Uterus (tissue), 4 donors: ENCODE results near the gene ABI1. TPM values are rescaled to one million over a fixed set of nuclear protein-coding genes. Genes with fewer than 3 reads are reported as not detected.

ENCODE experiments used
- DNase-seq, 2 donors: peaks; one replicate each; pipeline ENCODE4 v3.0.0-alpha.2; 2019 to 2020
- H3K27ac ChIP-seq, 2 donors: fragments of 200-600 bp; sonication (generic); 1 replicate in 1 of 2; 2 replicates in 1 of 2; pipeline ENCODE4 v1.5.1; 2016 to 2018
- H3K27me3 ChIP-seq, 2 donors: fragments of 200-600 bp; sonication (generic); one replicate each; pipeline ENCODE4 v1.5.1; 2018 to 2019; ENCODE audit warnings: control low read depth in 1 of 2
- H3K36me3 ChIP-seq, 2 donors: fragments of 200-600 bp; sonication (generic); one replicate each; pipeline ENCODE4 v1.5.1; 2019; ENCODE audit warnings: control low read depth in 1 of 2
- H3K4me1 ChIP-seq, 2 donors: fragments of 200-600 bp; sonication (generic); one replicate each; pipeline ENCODE4 v1.5.1; 2018 to 2019; ENCODE audit warnings: control low read depth in 1 of 2
- H3K4me3 ChIP-seq, 2 donors: fragments of 200-600 bp; sonication (generic); 1 replicate in 1 of 2; 2 replicates in 1 of 2; pipeline ENCODE4 v1.5.1; 2018 to 2019; ENCODE audit warnings: mild to moderate bottlenecking in 1 of 2
- H3K9me3 ChIP-seq, 2 donors: fragments of 200-600 bp; sonication (generic); one replicate each; pipeline ENCODE4 v1.5.1; 2019; ENCODE audit warnings: control low read depth in 1 of 2
- POLR2A ChIP-seq, 2 donors: fragments of 450-650 bp; IDR thresholded peaks; one replicate each; pipeline ENCODE4 v1.6.1; 2016; ENCODE audit warnings: antibody characterized with exemption in 2 of 2, mild to moderate bottlenecking in 1 of 2, moderate library complexity in 1 of 2
- intact Hi-C: fragments of 100-400 bp; cut with DNase I; formaldehyde crosslinking; loops from one replicate; pipeline ENCODE4 v1.15.1; 2023; ENCODE audit warnings: low total_unique reads
- total RNA-seq, 4 donors: library from RNA; depleted of rRNA in 3 of 4; stranded (reverse); fragments of >200 nt in 3 of 4; gene quantifications; one replicate each; pipeline versions ENCODE4 v1.1.0 to v1.2.4, GENCODE V29; 2014 to 2023
- TF ChIP-seq, protein P1 (sequence below), 4 experiments: fragments of 200-600 bp in 2 of 4; fragments of 450-650 bp in 2 of 4; sonication (generic) in 2 of 4; IDR thresholded peaks; one replicate each; pipeline ENCODE4 v1.5.1; 2016 to 2019; ENCODE audit warnings: antibody characterized with exemption in 4 of 4, mild to moderate bottlenecking in 2 of 4, moderate library complexity in 1 of 4
- donor health status: DM: yes; HTN: yes; CAD: no.

The ABI1 gene
- total RNA-seq, 4 donors from 2014 or later: 26.6 to 50.4 (median 39.1) TPM

GRCh38 chr10:26840938-26841732 is 19.6 kb downstream of the ABI1 start:
- Histone ChIP-seq H3K4me3 (no peak overlapping the region), H3K36me3 (no peaks in the 10 kb centered on the region), H3K9me3 (no peaks in the 10 kb centered on the region), H3K27ac (no peak overlapping the region), H3K27me3 (no peaks in the 10 kb centered on the region), H3K4me1 (no peaks in the 10 kb centered on the region)
- TF ChIP-seq POLR2A (IDR thresholded peaks at IDR 0.05): no peak
- TF ChIP-seq, protein P1, sequence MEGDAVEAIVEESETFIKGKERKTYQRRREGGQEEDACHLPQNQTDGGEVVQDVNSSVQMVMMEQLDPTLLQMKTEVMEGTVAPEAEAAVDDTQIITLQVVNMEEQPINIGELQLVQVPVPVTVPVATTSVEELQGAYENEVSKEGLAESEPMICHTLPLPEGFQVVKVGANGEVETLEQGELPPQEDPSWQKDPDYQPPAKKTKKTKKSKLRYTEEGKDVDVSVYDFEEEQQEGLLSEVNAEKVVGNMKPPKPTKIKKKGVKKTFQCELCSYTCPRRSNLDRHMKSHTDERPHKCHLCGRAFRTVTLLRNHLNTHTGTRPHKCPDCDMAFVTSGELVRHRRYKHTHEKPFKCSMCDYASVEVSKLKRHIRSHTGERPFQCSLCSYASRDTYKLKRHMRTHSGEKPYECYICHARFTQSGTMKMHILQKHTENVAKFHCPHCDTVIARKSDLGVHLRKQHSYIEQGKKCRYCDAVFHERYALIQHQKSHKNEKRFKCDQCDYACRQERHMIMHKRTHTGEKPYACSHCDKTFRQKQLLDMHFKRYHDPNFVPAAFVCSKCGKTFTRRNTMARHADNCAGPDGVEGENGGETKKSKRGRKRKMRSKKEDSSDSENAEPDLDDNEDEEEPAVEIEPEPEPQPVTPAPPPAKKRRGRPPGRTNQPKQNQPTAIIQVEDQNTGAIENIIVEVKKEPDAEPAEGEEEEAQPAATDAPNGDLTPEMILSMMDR (IDR thresholded peaks at IDR 0.05): no peak
- intact Hi-C loops: no loop called here
- DNase-seq: no peak

GRCh38 chr10:26839966-26840627 is 20.7 kb downstream of the ABI1 start:
- H3K4me1 ChIP-seq: no peaks in the 10 kb centered on the region
- no peaks in the 10 kb centered on the region for H3K9me3 ChIP-seq
- H3K4me3 ChIP-seq: no peak overlapping the region
- no peak overlapping the region for H3K27ac ChIP-seq
- TF ChIP-seq, protein P1 (IDR thresholded peaks at IDR 0.05): no peak
- TF ChIP-seq POLR2A (IDR thresholded peaks at IDR 0.05): no peak
- intact Hi-C loops: no loop called here
- no peaks in the 10 kb centered on the region for H3K36me3 ChIP-seq
- H3K27me3 ChIP-seq: no peaks in the 10 kb centered on the region
- DNase-seq: no peak

DNA sequence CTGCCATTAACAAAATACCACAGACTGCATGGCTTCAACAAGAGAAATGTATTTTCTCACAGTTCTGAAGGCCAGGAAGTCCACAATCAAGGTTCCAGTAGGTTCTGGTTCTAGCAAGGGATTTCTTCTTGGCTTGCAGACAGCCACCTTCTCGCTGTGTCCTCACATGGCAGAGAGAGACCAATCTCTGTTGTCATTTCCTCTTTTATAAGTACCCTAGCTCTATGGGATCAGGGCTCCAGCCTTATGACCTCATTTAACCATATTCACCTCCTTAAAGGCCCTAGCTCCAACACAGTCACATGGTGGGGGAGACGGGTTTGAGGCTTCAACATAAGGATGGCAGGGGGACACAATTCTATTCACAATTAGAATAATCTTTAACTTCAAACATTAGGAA is 23.6 kb downstream of the ABI1 start:
- H3K27ac ChIP-seq: no peak overlapping the region
- TF ChIP-seq POLR2A (IDR thresholded peaks at IDR 0.05): no peak
- TF ChIP-seq, protein P1 (IDR thresholded peaks at IDR 0.05): no peak
- no peak overlapping the region for H3K4me3 ChIP-seq
- no peaks in the 10 kb centered on the region for H3K36me3 ChIP-seq
- H3K9me3 ChIP-seq: no peaks in the 10 kb centered on the region
- no peaks in the 10 kb centered on the region for H3K4me1 ChIP-seq
- intact Hi-C loops: no loop called here
- H3K27me3 ChIP-seq: no peaks in the 10 kb centered on the region
- DNase-seq: no peak

DNA sequence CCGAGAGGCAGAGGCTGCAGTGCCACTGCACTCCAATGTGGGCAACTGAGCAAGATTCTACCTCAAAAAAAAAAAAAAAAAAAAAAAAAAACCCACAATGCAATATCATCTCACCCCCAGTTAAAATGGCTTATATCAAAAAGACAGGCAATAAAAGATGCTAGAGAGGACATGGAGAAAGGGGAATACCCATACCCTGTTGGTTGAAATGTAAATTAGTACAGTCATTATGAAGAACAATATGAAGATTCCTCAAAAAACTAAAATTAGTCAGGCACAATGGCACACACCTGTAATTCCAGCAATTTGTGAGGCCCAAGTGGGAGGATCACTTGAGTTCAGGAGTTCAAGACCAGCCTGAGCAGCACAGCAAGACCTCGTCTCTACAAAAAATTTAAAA is 25.7 kb downstream of the ABI1 start:
- Histone ChIP-seq H3K4me3 (no peak overlapping the region), H3K36me3 (no peaks in the 10 kb centered on the region), H3K9me3 (no peaks in the 10 kb centered on the region), H3K27ac (no peak overlapping the region), H3K27me3 (no peaks in the 10 kb centered on the region), H3K4me1 (no peaks in the 10 kb centered on the region)
- intact Hi-C loops: no loop called here
- DNase-seq: no peak
- TF ChIP-seq, protein P1 (IDR thresholded peaks at IDR 0.05): no peak
- no peak for TF ChIP-seq POLR2A (IDR thresholded peaks at IDR 0.05)

- no peaks in the 10 kb centered on the region for H3K27me3 ChIP-seq
- H3K4me3 ChIP-seq: no peak overlapping the region
- H3K27ac ChIP-seq: no peak overlapping the region
- H3K9me3 ChIP-seq: no peaks in the 10 kb centered on the region
- no peaks in the 10 kb centered on the region for H3K36me3 ChIP-seq
- TF ChIP-seq, protein P1 (IDR thresholded peaks at IDR 0.05): no peak
- no peak for TF ChIP-seq POLR2A (IDR thresholded peaks at IDR 0.05)
- DNase-seq: no peak
- intact Hi-C loops: no loop called here
- no peaks in the 10 kb centered on the region for H3K4me1 ChIP-seq
Measured at GRCh38 chr10:26832960-26833359, 27.8 kb downstream of the ABI1 start.
